GM19099 (cell line): ENCODE results near the gene PCBP3.

Source experiments
- POLR2A ChIP-seq: IDR thresholded peaks from 3 replicates; pipeline ENCODE4 v1.6.1; 2011; ENCODE audit warnings: low read depth; ENCODE audit not compliant: insufficient read length; ENCODE audit errors: extremely low read depth

PCBP3 gene

GRCh38 chr21:45611939-45612664 lies 31.4 kb upstream of the PCBP3 start:
- TF ChIP-seq POLR2A: no peak

DNA sequence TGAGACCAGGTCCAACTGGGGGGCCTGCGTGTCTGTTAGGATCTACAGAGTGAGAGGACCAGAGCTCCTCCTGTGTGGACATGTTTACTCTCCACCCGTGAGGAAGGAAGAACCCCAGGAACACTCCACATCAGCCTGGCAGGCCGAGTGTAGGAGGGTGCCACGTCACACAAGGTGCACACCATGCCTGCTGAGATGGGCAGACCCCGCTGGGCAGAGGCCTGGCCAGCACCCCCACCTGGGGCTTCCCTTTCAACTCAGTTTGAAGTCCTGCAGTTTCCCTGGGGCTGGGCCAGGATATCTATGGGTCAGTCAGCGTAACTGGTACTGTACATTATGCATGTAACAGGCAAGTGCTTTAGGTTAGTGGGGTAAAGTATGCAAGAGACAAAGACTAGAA lies 30.1 kb upstream of the PCBP3 start:
- no peak for TF ChIP-seq POLR2A

DNA sequence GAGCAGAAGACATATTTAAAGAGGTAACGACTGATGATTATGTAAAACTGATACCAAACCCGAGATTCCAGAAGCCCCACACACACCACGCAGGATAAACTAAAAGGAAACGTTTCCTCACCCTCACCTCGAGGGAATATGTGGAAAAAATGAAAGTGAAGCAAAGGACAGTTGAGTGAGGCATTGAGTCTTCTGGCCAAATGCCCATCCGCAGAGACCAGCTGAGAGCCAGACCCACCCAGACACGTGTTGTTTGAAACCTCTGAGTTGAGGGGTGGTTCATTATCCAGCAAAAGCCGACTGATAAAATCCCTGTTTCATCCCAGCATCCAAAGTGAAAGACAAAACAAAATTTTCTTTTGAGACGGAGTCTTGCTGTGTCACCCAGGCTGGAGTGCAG lies 29.6 kb upstream of the PCBP3 start:
- no peak for TF ChIP-seq POLR2A

DNA sequence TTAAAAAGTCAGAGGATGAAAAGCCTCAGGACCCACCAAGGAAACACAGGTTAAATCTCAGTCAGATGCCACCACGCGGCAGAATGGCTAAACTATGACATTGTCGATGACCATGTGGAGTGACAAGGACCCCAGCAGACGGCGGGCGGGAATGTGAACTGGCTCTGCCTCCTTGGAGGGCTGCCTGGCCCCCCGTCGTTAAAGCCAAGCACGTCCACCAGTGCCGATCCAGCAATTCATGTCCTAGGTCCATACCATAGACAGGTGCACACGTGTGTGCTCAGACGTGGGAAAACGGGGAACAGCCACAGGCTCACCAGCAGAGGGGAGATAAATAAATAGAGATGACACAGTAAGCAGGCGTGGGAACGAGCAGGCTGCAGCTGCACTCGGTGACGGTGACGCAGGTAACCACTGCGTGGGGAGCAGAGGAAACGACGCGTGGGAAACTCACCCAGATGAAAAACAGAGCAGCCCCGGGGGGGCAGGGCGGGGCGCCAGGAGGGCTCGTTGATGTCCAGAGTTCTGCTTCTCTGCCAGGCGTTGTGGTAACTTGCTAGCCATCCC lies 28.3 kb upstream of the PCBP3 start:
- TF ChIP-seq POLR2A: no peak

- TF ChIP-seq POLR2A: no peak
These were observed 26.3 kb upstream of the PCBP3 start for GRCh38 chr21:45617021-45617921.

- no peak for TF ChIP-seq POLR2A
These were observed 25.2 kb upstream of the PCBP3 start for GRCh38 chr21:45618287-45618686.

- TF ChIP-seq POLR2A: no peak
These were observed 24.6 kb upstream of the PCBP3 start for GRCh38 chr21:45618846-45619485.

DNA sequence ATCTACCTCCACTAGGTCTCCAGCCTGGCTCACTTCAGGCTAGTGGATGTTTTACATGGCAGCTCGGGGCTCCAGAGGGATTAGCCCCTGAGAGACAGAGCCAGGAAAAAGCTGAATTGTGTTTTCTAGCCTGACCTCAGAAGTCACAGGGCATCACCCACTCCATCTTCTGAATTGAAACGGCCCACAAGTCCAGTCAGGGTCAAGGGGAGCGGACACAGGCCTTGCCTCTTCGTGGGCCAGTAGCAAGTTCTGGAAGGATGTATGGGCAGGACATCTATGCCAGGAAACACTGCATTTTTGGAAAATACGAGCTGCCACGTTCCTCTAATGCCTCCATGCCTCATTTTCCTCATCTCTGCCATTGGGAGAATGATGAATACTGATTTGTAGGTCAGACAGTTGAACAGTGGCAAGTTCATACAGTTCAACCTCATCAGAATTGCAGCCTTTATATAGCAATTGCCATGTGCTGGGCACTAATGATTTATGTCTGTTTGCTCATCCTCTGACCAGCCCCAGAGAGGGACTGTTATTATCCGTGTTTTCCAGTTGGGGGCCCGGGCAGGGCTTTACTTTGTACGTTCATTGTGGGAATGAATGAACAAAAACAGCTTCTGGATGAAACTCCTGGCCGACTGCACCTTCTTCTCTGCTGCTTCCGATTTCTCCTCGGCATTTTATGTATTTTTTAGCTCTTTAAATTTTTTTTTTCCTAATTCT lies 23.2 kb upstream of the PCBP3 start:
- TF ChIP-seq POLR2A: no peak

DNA sequence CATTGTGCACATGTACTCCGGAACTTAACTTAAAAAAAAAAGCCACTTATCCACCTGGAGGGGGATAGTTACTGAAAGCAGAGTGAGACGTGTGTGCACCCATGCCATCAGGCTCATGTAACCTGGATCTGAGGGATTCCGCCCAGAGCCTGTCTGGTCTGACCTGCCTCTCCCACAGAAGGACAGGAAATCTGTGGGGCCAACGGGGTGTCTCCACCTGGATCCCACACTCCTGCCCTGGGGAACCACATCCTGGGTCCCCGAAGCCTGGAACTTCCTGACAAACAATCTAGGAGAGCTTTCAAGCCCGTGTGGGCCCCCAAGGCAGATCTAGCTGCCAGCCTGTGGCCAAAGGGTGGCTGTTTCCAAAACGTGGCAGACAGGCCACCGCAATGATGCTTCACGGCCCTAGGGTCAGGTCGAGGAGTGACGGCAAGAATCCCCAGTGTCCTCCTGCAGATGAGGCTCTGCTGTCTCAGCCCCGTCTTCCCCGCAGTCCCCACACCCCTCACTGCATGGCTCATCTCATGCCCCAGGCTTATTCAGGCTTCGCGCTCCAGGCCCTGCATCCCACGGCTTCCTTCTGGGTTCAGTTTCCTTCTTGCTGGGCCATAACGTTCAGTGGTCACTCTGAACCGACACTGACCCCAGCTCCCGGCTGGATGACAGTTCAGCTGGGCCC lies 21.0 kb upstream of the PCBP3 start:
- TF ChIP-seq POLR2A: no peak

DNA sequence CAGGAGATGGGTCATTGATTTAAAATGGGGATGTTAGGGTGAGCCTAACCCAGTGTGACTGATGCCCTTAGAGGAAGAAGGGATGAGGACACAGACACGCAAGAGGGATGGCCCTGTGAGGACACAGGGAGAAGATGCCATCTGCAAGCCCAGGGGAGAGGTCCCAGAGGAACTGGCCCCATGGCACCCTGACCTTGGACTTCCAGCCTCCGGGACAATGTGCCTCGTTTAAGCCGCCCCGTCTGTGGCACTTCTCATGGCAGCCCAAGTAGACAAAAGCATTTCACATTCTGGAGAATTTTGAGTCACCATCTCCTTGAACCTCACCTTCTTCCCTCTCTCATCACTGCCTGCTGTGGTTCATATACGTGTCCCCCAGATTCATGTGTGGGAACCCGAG lies 20.1 kb upstream of the PCBP3 start:
- no peak for TF ChIP-seq POLR2A

DNA sequence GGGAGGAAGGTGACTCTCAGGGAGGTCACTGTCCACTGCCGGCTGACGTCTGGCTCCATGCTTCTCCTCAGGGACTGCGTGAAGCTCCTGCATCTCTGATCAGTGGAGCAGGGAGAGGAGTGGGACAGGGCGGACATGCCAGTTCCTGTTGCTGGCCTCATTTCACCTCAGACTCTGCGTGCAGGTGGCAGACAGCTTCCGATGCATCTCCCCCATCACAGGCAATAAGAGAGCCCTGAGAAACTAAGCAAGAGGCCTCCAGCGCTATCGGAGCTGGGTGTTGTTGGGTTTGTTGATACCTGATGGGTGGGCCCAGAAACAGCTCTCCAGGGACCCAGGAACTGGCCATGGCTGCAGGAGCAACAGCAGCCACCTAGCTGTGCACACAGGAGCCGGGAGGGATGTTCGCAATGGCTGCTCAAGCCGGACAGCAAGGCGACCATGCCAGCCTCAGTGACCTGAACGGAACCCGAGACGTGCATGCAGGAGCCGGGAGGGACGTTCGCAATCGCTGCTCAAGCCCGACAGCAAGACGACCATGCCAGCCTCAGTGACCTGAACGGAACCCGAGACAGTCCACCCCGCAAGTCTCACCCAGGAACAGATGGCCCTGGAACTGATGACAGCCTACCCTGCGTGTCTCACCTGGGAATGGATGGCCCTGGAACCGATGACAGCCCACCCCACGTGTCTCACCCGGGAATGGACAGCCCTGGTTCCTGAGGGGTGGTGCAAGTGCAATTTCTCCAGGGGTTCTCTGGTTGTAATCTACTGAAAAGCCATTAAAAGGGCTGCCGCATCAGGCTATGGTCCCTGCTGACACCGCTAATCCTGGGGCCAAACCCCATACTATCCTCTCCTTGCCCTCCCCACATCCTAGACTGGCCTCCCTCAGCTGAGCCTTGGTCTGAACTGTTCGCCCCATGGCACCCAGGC lies 14.2 kb upstream of the PCBP3 start:
- TF ChIP-seq POLR2A: no peak

DNA sequence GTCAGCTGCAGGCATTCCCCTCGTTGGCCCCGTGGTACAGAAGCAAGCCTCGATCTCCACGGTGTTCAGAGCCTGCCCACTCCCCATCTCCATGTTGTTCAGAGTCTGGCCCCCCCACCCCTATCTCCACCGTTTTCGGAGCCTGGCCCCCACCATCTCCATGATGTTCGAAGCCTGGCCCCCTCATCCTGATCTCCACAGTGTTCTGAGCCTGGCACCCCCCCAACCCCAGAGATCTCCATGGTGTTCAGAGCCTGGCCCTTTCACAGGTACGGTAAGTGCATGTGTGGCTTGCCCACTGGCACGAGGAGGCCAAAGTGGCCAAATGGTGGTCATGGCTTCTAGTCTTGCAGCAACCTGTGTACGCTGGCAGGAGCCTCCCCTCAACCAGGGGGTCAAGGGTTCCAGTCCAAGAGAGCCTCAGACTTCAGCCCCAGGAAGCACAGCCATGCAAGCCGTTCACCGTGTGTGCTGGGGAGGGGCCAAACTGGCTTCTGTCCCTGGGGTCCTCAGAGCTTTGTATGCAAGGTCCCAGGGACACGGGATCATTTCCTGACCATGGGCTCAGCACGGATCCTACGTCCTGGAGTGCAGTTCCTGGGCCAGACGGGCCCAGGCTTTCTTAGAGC lies 13.3 kb upstream of the PCBP3 start:
- TF ChIP-seq POLR2A: no peak

DNA sequence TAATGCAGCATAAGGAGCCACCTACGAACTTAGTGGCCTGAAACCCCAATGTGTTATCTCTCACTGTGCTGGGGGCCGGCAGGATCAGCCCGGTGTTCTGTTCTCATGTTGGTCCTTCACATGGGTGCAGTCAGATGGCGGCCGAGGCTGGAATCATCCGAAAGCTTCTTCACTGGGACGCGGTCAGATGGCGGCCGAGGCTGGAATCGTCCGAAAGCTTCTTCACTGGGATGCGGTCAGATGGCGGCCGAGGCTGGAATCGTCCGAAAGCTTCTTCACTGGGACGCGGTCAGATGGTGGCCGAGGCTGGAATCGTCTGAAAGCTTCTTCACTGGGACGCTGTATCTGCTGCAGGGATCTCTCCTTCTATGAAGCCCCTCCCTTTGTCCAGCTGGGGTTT lies 12.6 kb upstream of the PCBP3 start:
- TF ChIP-seq POLR2A: no peak
